ENCODE results near the gene TUBG1. TPM values are rescaled to one million over a fixed set of nuclear protein-coding genes. Genes with fewer than 3 reads are reported as not detected.

The TUBG1 gene
- total and polyA plus RNA-seq, 9 of the 15 experiments (the other 6 are each of a cell fraction or from before 2014, with no cell fraction given), result 33.1 to 147 (median 66.0) TPM

DNA sequence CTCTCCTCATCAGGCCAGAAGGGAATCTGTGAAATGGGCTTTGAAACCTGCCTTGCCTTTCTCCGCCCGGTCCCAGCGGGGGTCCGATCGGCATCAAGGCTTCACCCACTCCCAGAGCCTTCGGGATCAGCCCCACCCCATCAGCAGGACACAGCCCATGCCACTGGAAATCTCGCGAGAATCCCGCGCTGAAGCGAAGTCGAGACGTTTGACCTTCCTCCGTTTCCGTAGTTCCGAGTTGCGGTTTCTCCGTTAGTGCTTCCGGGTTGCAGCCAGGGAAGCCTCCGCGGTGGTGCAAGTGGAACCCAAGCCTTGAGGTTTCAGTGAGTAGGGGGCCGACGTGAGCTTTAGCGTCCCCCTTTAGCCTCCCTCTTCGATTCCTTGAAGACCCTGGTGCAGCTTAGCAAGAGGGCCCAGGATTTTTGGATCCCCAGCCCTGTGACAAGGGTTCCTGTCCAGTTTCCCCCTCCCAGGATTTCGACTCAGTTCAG lies 47.5 kb upstream of the TUBG1 start, which contains the start of gene COASY (continued):
- TF ChIP-seq, protein P1, sequence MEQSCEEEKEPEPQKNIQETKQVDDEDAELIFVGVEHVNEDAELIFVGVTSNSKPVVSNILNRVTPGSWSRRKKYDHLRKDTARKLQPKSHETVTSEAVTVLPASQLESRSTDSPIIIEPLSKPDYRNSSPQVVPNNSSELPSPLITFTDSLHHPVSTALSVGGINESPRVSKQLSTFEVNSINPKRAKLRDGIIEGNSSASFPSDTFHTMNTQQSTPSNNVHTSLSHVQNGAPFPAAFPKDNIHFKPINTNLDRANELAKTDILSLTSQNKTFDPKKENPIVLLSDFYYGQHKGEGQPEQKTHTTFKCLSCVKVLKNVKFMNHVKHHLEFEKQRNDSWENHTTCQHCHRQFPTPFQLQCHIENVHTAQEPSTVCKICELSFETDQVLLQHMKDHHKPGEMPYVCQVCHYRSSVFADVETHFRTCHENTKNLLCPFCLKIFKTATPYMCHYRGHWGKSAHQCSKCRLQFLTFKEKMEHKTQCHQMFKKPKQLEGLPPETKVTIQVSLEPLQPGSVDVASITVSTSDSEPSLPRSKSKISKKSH (CRISPR knock-in tag; IDR thresholded peaks at IDR 0.05), result no peak
- no peak for TF ChIP-seq NONO (IDR thresholded peaks at IDR 0.05; ENCODE audit: low read depth in 2 of 2, low read length in 1 of 2)
- no peak for TF ChIP-seq FOXA3 (CRISPR knock-in tag; conservative IDR thresholded peaks at IDR 0.05 in 1 of 2, IDR thresholded peaks at IDR 0.05 in 1 of 2)
- no peak for TF ChIP-seq SLC30A9 (CRISPR knock-in tag; IDR thresholded peaks at IDR 0.05)
- TF ChIP-seq GATAD2B (IDR thresholded peaks at IDR 0.05; ENCODE audit: borderline replicate concordance), result no peak
- no peak for TF ChIP-seq SOX6 (IDR thresholded peaks at IDR 0.05)
- no peak for TF ChIP-seq PRMT5 (CRISPR knock-in tag; IDR thresholded peaks at IDR 0.05)
- TF ChIP-seq REST (IDR thresholded peaks at IDR 0.05; ENCODE audit: borderline replicate concordance), result no peak
- TF ChIP-seq REST (CRISPR knock-in tag; IDR thresholded peaks at IDR 0.05; ENCODE audit: low read depth), result no peak
- TF ChIP-seq U2AF2 (optimal IDR thresholded peaks at IDR 0.05; ENCODE audit: low read depth, low read length), result no peak
- TF ChIP-seq JUNB (CRISPR knock-in tag; conservative IDR thresholded peaks at IDR 0.05), result no peak
- no peak for TF ChIP-seq ZNF311 (CRISPR knock-in tag; IDR thresholded peaks at IDR 0.05)
- no peak for TF ChIP-seq CHCHD3 (CRISPR knock-in tag; IDR thresholded peaks at IDR 0.05)
